H9 (cell line): ENCODE measurements around the gene ACADSB. TPM values are rescaled to one million over a fixed set of nuclear protein-coding genes. Genes with fewer than 3 reads are reported as not detected.

Source experiments
- DNase-seq: peaks from one replicate; pipeline ENCODE4 v3.0.0-alpha.2; 2017
- H2AFZ ChIP-seq: one replicate; pipeline ENCODE4 v1.6.1; 2013; ENCODE audit warnings: mild to moderate bottlenecking, low read length, control low read depth, moderate library complexity
- H2AK5ac ChIP-seq: 2 replicates; pipeline ENCODE4 v1.6.1; 2013; ENCODE audit warnings: low read length, control low read depth, mixed read lengths; ENCODE audit not compliant: insufficient read length
- H2BK120ac ChIP-seq: one replicate; pipeline ENCODE4 v1.6.1; 2013; ENCODE audit warnings: low read depth, mild to moderate bottlenecking, low read length, control low read depth, inconsistent platforms; ENCODE audit not compliant: poor library complexity, severe bottlenecking
- H2BK12ac ChIP-seq: 2 replicates; pipeline ENCODE4 v1.6.1; 2013; ENCODE audit warnings: low read length, control low read depth, mixed read lengths, low read depth; ENCODE audit not compliant: insufficient read length
- H2BK15ac ChIP-seq: 2 replicates; pipeline ENCODE4 v1.6.1; 2013; ENCODE audit warnings: low read depth, low read length, control low read depth
- H2BK20ac ChIP-seq: one replicate; pipeline ENCODE4 v1.6.1; 2013; ENCODE audit warnings: low read depth, mild to moderate bottlenecking, low read length, control low read depth, inconsistent platforms; ENCODE audit not compliant: poor library complexity, severe bottlenecking
- H2BK5ac ChIP-seq: 2 replicates; pipeline ENCODE4 v1.6.1; 2013; ENCODE audit warnings: low read length, control low read depth, mixed read lengths; ENCODE audit not compliant: insufficient read length
- H3K14ac ChIP-seq: 2 replicates; pipeline ENCODE4 v1.6.1; 2013; ENCODE audit warnings: low read length, control low read depth; ENCODE audit not compliant: insufficient read depth
- H3K18ac ChIP-seq: 2 replicates; pipeline ENCODE4 v1.6.1; 2013; ENCODE audit warnings: low read depth, mild to moderate bottlenecking, mixed read lengths, low read length, control low read depth; ENCODE audit not compliant: insufficient read length
- H3K23ac ChIP-seq: 2 replicates; pipeline ENCODE4 v1.6.1; 2013; ENCODE audit warnings: low read length, control low read depth, mixed read lengths, low read depth; ENCODE audit not compliant: insufficient read length
- H3K23me2 ChIP-seq: 2 replicates; pipeline ENCODE4 v1.6.1; 2013; ENCODE audit warnings: low read depth, mild to moderate bottlenecking, mixed read lengths, low read length, control low read depth; ENCODE audit not compliant: insufficient read length, poor library complexity, severe bottlenecking
- H3K27ac ChIP-seq: 2 replicates; pipeline ENCODE4 v1.5.1; 2013; ENCODE audit warnings: low read length, control low read depth, mixed read lengths, low read depth; ENCODE audit not compliant: insufficient read length
- H3K27me3 ChIP-seq: 2 replicates; pipeline ENCODE4 v1.6.1; 2013; ENCODE audit warnings: low read length, control low read depth, inconsistent platforms; ENCODE audit not compliant: insufficient read depth
- H3K4ac ChIP-seq: 2 replicates; pipeline ENCODE4 v1.6.1; 2013; ENCODE audit warnings: low read depth, mild to moderate bottlenecking, control low read depth, inconsistent platforms, low read length, moderate library complexity
- H3K4me1 ChIP-seq: 2 replicates; pipeline ENCODE4 v1.6.1; 2013; ENCODE audit warnings: low read length, control low read depth, inconsistent platforms; ENCODE audit not compliant: insufficient read depth
- H3K4me2 ChIP-seq: 2 replicates; pipeline ENCODE4 v1.6.1; 2013; ENCODE audit warnings: low read length, control low read depth, mixed read lengths; ENCODE audit not compliant: insufficient read length, insufficient read depth
- H3K56ac ChIP-seq: 2 replicates; pipeline ENCODE4 v1.6.1; 2013; ENCODE audit warnings: low read depth, mild to moderate bottlenecking, mixed read lengths, low read length, control low read depth; ENCODE audit not compliant: insufficient read length
- H3K79me1 ChIP-seq: 2 replicates; pipeline ENCODE4 v1.6.1; 2013; ENCODE audit warnings: low read depth, mild to moderate bottlenecking, moderate library complexity, low read length, control low read depth, inconsistent platforms; ENCODE audit not compliant: insufficient read depth, poor library complexity, severe bottlenecking
- H3K79me2 ChIP-seq: 2 replicates; pipeline ENCODE4 v1.6.1; 2013; ENCODE audit warnings: low read length, control low read depth, inconsistent platforms; ENCODE audit not compliant: insufficient read depth
- H3K9ac ChIP-seq: 2 replicates; pipeline ENCODE4 v1.6.1; 2013; ENCODE audit warnings: low read length, control low read depth, mixed read lengths; ENCODE audit not compliant: insufficient read length; ENCODE audit errors: extremely low read depth
- H3K9me3 ChIP-seq: one replicate; pipeline ENCODE4 v1.6.1; 2013; ENCODE audit warnings: low read depth, low read length, inconsistent platforms; ENCODE audit not compliant: control insufficient read depth
- H3T11ph ChIP-seq: one replicate; pipeline ENCODE4 v1.6.1; 2013; ENCODE audit warnings: mild to moderate bottlenecking, low read length, control low read depth, inconsistent platforms
- H4K20me1 ChIP-seq: one replicate; pipeline ENCODE4 v1.6.1; 2013; ENCODE audit not compliant: control insufficient read depth, insufficient read length, insufficient read depth
- H4K5ac ChIP-seq: 2 replicates; pipeline ENCODE4 v1.6.1; 2013; ENCODE audit warnings: low read depth, mild to moderate bottlenecking, mixed read lengths, low read length, control low read depth; ENCODE audit not compliant: insufficient read length
- H4K8ac ChIP-seq: replicated peaks from 2 replicates; pipeline ENCODE4 v1.6.1; 2013; ENCODE audit warnings: low read length, control low read depth, mixed read lengths, low read depth; ENCODE audit not compliant: insufficient read length
- H4K91ac ChIP-seq: 2 replicates; pipeline ENCODE4 v1.6.1; 2013; ENCODE audit warnings: low read depth, mild to moderate bottlenecking, moderate library complexity, mixed read lengths, low read length, control low read depth; ENCODE audit not compliant: insufficient read length
- H3K27ac Mint-ChIP-seq, 3 experiments: 2 replicates in 2 of 3; 3 replicates in 1 of 3; pipeline ENCODE4 v1.8.0; 2020 to 2021; ENCODE audit warnings: mixed read lengths in 3 of 3, mild to moderate bottlenecking in 1 of 3, moderate library complexity in 1 of 3
- H3K27me3 Mint-ChIP-seq: 2 replicates; pipeline ENCODE4 v1.8.0; 2021; ENCODE audit warnings: low read depth, mild to moderate bottlenecking, moderate library complexity, mixed read lengths
- H3K36me3 Mint-ChIP-seq, 3 experiments: 2 replicates in 2 of 3; 3 replicates in 1 of 3; pipeline ENCODE4 v1.8.0; 2020 to 2021; ENCODE audit warnings: low read depth in 3 of 3, mixed read lengths in 3 of 3; ENCODE audit not compliant: insufficient read depth in 1 of 3
- H3K4me1 Mint-ChIP-seq, 2 experiments: 2 replicates each; pipeline ENCODE4 v1.8.0; 2020; ENCODE audit warnings: mixed read lengths in 2 of 2
- H3K4me3 Mint-ChIP-seq, 2 experiments: 2 replicates in 1 of 2; 3 replicates in 1 of 2; pipeline ENCODE4 v1.8.0; 2020 to 2021; ENCODE audit warnings: mild to moderate bottlenecking in 2 of 2, mixed read lengths in 2 of 2, moderate library complexity in 1 of 2
- H3K9me3 Mint-ChIP-seq, 2 experiments: 2 replicates in 1 of 2; 3 replicates in 1 of 2; pipeline ENCODE4 v1.8.0; 2020; ENCODE audit warnings: mild to moderate bottlenecking in 2 of 2, mixed read lengths in 2 of 2, moderate library complexity in 1 of 2
- WGBS: extraction: QIAGEN DNeasy Blood & Tissue Kit; methylation state at CpG from one replicate; pipeline ENCODE4 v1.1.7; 2013; ENCODE audit warnings: missing lambda C conversion rate, low lambda C conversion rate, mixed read lengths; ENCODE audit not compliant: insufficient read length; ENCODE audit errors: extremely low coverage; 5-methylcytosine and 5-hydroxymethylcytosine counted together
- total RNA-seq: library from RNA; stranded (reverse); gene quantifications from 2 replicates; pipeline ENCODE4 v1.2.1, GENCODE V29; 2021
- TF ChIP-seq, protein P1 (sequence below): fragments of 200-600 bp; sonication (generic); conservative IDR thresholded peaks from 3 replicates; pipeline ENCODE4 v1.8.0; 2021; ENCODE audit warnings: antibody characterized with exemption, mild to moderate bottlenecking

ACADSB gene
- total RNA-seq, 1 experiment from 2014 or later = 35.1 TPM

GRCh38 chr10:123017421-123018165 lies 8.8 kb downstream of the ACADSB start:
- no peaks in the 10 kb centered on the region for H3K79me1 ChIP-seq
- H2BK12ac ChIP-seq = no peak overlapping the region
- H3K4me2 ChIP-seq = peak overlapping the region; percentile 44
- peaks cover 19% of the 10 kb centered on the region for H3K4me1 ChIP-seq
- Mint-ChIP-seq H3K4me3 (peak overlapping the region; percentile 2 to 43; a peak in 1 of 5 replicates), H3K9me3 (peaks cover 4 to 13% of the 10 kb centered on the region in 2 experiments; a peak in 3 of 5 replicates), H3K27me3 (no peaks in the 10 kb centered on the region; the same call in none of the 2 replicates), H3K36me3 (peaks cover 12 to 29% (median 12%) of the 10 kb centered on the region in 3 experiments), H3K4me1 (peaks cover 64 to 68% of the 10 kb centered on the region in 2 experiments), H3K27ac (peak overlapping the region; percentile 68 to 97 (median 84))
- DNase-seq = peak; percentile 86
- no peak overlapping the region for H2BK20ac ChIP-seq
- no peaks in the 10 kb centered on the region for H4K20me1 ChIP-seq
- H4K8ac ChIP-seq = no peak overlapping the region
- H2AK5ac ChIP-seq = no peak overlapping the region
- H2AFZ ChIP-seq = no peak overlapping the region
- H3T11ph ChIP-seq = no peak overlapping the region
- no peak overlapping the region for H3K56ac ChIP-seq
- H3K27ac ChIP-seq = no peak overlapping the region
- H3K79me2 ChIP-seq = no peaks in the 10 kb centered on the region
- H3K27me3 ChIP-seq = no peaks in the 10 kb centered on the region; the same call in 1 of the 2 replicates
- no peak overlapping the region for H3K14ac ChIP-seq
- H2BK15ac ChIP-seq = no peak overlapping the region
- H3K23me2 ChIP-seq = no peaks in the 10 kb centered on the region
- H3K4ac ChIP-seq = no peak overlapping the region; the same call in 1 of the 2 replicates
- H4K5ac ChIP-seq = no peak overlapping the region
- TF ChIP-seq, protein P1, sequence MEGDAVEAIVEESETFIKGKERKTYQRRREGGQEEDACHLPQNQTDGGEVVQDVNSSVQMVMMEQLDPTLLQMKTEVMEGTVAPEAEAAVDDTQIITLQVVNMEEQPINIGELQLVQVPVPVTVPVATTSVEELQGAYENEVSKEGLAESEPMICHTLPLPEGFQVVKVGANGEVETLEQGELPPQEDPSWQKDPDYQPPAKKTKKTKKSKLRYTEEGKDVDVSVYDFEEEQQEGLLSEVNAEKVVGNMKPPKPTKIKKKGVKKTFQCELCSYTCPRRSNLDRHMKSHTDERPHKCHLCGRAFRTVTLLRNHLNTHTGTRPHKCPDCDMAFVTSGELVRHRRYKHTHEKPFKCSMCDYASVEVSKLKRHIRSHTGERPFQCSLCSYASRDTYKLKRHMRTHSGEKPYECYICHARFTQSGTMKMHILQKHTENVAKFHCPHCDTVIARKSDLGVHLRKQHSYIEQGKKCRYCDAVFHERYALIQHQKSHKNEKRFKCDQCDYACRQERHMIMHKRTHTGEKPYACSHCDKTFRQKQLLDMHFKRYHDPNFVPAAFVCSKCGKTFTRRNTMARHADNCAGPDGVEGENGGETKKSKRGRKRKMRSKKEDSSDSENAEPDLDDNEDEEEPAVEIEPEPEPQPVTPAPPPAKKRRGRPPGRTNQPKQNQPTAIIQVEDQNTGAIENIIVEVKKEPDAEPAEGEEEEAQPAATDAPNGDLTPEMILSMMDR = no peak
- no peak overlapping the region for H3K9ac ChIP-seq
- H3K23ac ChIP-seq = no peak overlapping the region
- no peak overlapping the region for H4K91ac ChIP-seq
- H2BK120ac ChIP-seq = no peak overlapping the region
- H3K18ac ChIP-seq = no peak overlapping the region
- no peak overlapping the region for H2BK5ac ChIP-seq
- no CpG with 5 or more reads among the region's 9 CpGs for WGBS
- no peaks in the 10 kb centered on the region for H3K9me3 ChIP-seq
